Right atrium auricular region (tissue), 2 donors: ENCODE results near the gene ZBTB20. TPM values are rescaled to one million over a fixed set of nuclear protein-coding genes. Genes with fewer than 3 reads are reported as not detected.

Experiments used
- DNase-seq: peaks from one replicate; pipeline ENCODE4 v3.0.0-alpha.2; 2019; ENCODE audit warnings: low spot score
- H3K27ac ChIP-seq, 2 donors: fragments of 200-600 bp; sonication (generic); 1 replicate in 1 of 2; 2 replicates in 1 of 2; pipeline ENCODE4 v1.5.1; 2016 to 2019
- H3K27me3 ChIP-seq, 2 donors: fragments of 200-600 bp; sonication (generic); one replicate each; pipeline versions ENCODE4 v1.5.1 to v1.6.0; 2017 to 2019
- H3K36me3 ChIP-seq: fragments of 200-600 bp; sonication (generic); one replicate; pipeline ENCODE4 v1.5.1; 2016
- H3K4me1 ChIP-seq, 2 donors: fragments of 200-600 bp; sonication (generic); one replicate each; pipeline versions ENCODE4 v1.5.1 to v1.6.0; 2017 to 2019
- H3K4me3 ChIP-seq, 2 donors: fragments of 200-600 bp; sonication (generic); 1 replicate in 1 of 2; 2 replicates in 1 of 2; pipeline ENCODE4 v1.5.1; 2017 to 2019; ENCODE audit warnings: mild to moderate bottlenecking in 1 of 2, moderate library complexity in 1 of 2
- H3K9me3 ChIP-seq, 2 donors: fragments of 200-600 bp; sonication (generic); one replicate each; pipeline ENCODE4 v1.5.1; 2019
- total RNA-seq, 2 donors: library from RNA; depleted of rRNA; stranded (reverse); fragments of >200 nt; gene quantifications; one replicate each; pipeline ENCODE4 v1.1.0, GENCODE V29; 2016
- TF ChIP-seq, protein P1 (sequence below), 2 donors: fragments of 200-600 bp; sonication (generic); IDR thresholded peaks; one replicate each; pipeline ENCODE4 v1.5.1; 2019; ENCODE audit warnings: antibody characterized with exemption in 2 of 2

ZBTB20 gene
- total RNA-seq, 2 donors from 2014 or later = 84.6 to 90.8 TPM

DNA sequence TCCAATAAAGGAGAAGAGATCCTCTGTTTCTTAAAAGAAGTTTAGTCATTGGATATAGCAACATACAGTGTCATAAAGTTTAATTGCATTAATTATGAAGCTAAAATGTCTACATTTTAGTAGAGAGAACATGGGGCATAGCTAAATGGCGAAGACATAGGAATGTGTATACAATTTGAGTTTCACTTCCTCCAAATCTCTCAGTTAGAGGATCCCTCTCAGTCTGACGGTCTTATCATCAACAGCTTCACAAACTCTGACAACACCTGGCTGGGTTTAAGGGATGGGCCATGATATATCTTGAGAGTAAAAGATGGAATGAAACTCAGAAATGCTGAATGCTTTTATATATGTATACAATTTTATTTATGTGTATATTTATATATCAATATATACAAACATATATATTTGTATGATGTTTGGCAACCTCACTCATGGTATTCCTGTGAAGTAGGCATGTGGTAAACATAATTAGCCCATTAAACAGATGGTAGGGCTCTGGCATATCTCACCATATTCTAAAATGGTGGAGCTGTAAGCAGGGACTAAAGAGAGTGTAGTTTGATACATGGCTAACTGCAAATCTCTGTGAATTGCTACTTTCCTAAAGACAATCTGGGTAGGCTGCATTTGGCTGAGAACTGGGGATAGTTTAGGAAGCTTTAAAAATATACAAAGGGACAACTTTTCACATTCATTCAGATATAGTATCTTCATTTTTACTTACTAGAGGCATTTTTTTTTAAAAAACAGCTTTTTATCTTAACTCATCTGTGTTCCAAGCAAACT, 741.7 kb downstream of the ZBTB20 start:
- DNase-seq = no peak
- no peak overlapping the region for H3K27ac ChIP-seq
- no peaks in the 10 kb centered on the region for H3K9me3 ChIP-seq
- H3K36me3 ChIP-seq = no peaks in the 10 kb centered on the region
- TF ChIP-seq, protein P1, sequence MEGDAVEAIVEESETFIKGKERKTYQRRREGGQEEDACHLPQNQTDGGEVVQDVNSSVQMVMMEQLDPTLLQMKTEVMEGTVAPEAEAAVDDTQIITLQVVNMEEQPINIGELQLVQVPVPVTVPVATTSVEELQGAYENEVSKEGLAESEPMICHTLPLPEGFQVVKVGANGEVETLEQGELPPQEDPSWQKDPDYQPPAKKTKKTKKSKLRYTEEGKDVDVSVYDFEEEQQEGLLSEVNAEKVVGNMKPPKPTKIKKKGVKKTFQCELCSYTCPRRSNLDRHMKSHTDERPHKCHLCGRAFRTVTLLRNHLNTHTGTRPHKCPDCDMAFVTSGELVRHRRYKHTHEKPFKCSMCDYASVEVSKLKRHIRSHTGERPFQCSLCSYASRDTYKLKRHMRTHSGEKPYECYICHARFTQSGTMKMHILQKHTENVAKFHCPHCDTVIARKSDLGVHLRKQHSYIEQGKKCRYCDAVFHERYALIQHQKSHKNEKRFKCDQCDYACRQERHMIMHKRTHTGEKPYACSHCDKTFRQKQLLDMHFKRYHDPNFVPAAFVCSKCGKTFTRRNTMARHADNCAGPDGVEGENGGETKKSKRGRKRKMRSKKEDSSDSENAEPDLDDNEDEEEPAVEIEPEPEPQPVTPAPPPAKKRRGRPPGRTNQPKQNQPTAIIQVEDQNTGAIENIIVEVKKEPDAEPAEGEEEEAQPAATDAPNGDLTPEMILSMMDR (IDR thresholded peaks at IDR 0.05) = no peak
- H3K4me3 ChIP-seq = no peak overlapping the region
- peaks cover 0 to 29% of the 10 kb centered on the region in 2 donors for H3K4me1 ChIP-seq
- no peaks in the 10 kb centered on the region for H3K27me3 ChIP-seq

DNA sequence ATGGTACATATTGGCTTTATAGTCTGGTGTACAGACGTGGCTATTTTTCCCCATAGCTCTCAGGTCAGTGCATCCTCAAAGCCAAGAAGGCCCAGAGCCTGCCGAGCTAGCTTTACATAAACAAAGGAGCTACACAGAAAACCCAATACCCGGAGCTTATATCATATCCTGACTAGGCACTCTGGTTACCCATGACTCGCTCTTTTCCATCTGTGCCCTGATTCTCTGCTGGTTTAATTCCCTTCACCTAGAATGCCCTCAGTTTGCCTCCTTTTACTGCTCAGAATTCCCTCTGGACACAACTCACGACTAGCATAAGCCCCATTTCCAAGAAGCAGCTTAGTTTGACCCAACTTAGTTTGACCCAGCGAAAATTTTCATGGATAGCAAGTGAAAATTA, 742.5 kb downstream of the ZBTB20 start:
- DNase-seq = no peak
- Histone ChIP-seq H3K27me3 (no peaks in the 10 kb centered on the region), H3K4me1 (peaks cover 0 to 31% of the 10 kb centered on the region in 2 donors), H3K4me3 (no peak overlapping the region), H3K27ac (no peak overlapping the region), H3K9me3 (no peaks in the 10 kb centered on the region), H3K36me3 (no peaks in the 10 kb centered on the region)
- TF ChIP-seq, protein P1 (IDR thresholded peaks at IDR 0.05) = no peak

DNA sequence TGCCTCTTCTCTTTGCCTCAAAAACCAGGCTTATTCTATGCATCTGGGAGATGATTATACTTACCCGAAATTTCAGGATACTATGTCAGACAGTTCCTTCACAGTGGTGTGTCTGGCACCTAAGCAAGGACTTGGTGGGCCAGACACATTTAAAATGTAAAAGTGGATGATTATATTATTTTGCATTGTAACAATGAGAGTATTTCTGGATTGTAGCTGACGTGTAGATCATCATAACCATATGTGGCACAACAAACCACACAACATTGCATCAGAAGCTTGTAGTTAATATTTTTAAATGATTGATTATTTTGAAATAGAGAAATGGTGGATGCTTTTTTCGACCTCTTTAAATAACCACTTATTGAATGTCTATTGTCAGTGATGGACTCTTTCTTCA, 744.2 kb downstream of the ZBTB20 start:
- DNase-seq = no peak
- Histone ChIP-seq H3K4me1 (peaks cover 0 to 31% of the 10 kb centered on the region in 2 donors), H3K36me3 (no peaks in the 10 kb centered on the region), H3K9me3 (no peaks in the 10 kb centered on the region), H3K27ac (no peak overlapping the region), H3K27me3 (no peaks in the 10 kb centered on the region), H3K4me3 (no peak overlapping the region)
- TF ChIP-seq, protein P1 (IDR thresholded peaks at IDR 0.05) = no peak

DNA sequence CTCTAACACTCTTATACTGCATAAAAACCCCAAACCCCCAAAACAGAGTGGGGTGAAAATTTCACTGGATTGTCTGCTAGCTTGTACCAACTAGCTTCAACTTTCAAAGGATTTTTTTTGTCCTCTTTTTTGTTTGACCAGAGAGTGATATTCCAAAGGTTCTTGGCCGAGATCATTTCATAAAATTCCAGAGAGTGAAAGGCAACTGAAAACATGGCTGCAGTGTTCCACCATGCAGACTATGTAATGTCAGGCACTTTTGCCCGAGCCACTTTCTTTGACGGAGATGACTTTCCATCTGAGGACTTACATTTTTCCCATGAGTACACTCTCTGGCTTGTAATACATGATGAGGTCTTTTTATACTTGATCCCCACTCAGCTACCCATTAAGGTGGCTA, 745.7 kb downstream of the ZBTB20 start:
- H3K4me3 ChIP-seq = no peak overlapping the region
- no peaks in the 10 kb centered on the region for H3K27me3 ChIP-seq
- H3K27ac ChIP-seq = no peak overlapping the region
- TF ChIP-seq, protein P1 (IDR thresholded peaks at IDR 0.05) = no peak
- DNase-seq = no peak
- H3K4me1 ChIP-seq = peaks cover 0 to 31% of the 10 kb centered on the region in 2 donors
- no peaks in the 10 kb centered on the region for H3K36me3 ChIP-seq
- no peaks in the 10 kb centered on the region for H3K9me3 ChIP-seq

DNA sequence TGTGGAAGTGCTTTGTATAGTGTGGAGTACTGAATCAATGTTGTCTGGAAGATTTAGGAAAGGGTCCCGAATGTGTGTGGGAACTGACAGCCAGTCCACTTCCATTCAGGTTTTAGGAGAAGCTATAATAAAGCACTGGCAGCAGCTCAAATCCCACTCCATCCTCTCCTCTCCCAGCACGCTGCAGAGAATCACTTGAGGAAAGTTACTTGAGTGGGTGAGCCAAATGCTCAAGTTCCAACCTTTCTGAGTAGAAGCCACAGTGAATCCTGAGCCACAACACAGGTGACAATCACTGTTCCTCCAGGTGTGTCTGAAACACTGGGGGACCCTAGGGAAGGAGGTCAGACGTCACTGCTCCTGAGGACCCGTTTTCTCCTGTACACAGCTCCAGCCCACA, 746.7 kb downstream of the ZBTB20 start:
- H3K4me1 ChIP-seq = peaks cover 0 to 31% of the 10 kb centered on the region in 2 donors
- no peaks in the 10 kb centered on the region for H3K36me3 ChIP-seq
- no peaks in the 10 kb centered on the region for H3K9me3 ChIP-seq
- H3K27ac ChIP-seq = peak overlapping the region in 1 of 2 donors; percentile 44
- H3K4me3 ChIP-seq = no peak overlapping the region
- DNase-seq = no peak
- no peaks in the 10 kb centered on the region for H3K27me3 ChIP-seq
- TF ChIP-seq, protein P1 (IDR thresholded peaks at IDR 0.05) = no peak

DNA sequence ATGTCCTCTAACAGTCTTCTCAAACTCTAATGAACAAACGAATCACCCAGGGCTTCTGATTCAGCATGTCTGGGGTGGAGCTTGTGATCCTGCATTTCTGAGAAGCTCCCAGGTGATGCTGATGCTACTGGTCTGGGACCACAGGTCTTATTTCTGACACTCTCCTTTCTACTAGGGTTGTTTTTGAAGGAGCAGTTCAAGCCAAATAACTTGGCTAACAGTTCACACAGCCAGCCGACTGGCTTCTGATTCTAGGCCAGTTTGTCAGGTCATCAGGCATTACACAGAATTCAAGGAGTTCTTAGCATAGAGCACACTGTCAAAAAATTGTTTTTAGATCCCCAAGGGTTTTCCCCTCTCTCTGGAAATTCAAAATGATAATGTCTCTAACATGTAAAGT, 752.5 kb downstream of the ZBTB20 start:
- Histone ChIP-seq H3K27ac (no peak overlapping the region), H3K9me3 (no peaks in the 10 kb centered on the region), H3K27me3 (no peaks in the 10 kb centered on the region), H3K4me3 (no peak overlapping the region), H3K36me3 (no peaks in the 10 kb centered on the region), H3K4me1 (peaks cover 0 to 18% of the 10 kb centered on the region in 2 donors)
- DNase-seq = no peak
- TF ChIP-seq, protein P1 (IDR thresholded peaks at IDR 0.05) = no peak
